HL-60 (cell line): Measurements from ENCODE around the gene WWP2.

Experiments used
- DNase-seq, 2 experiments: peaks; one replicate each; pipeline ENCODE4 v3.0.0-alpha.2; 2010 to 2020; ENCODE audit warnings: low read depth in 1 of 2, low spot score in 1 of 2
- H3K27ac ChIP-seq: fragments of 250-450 bp; sonication (Bioruptor Pico); replicated peaks from 2 replicates; pipeline ENCODE4 v1.5.1; 2020; ENCODE audit warnings: mild to moderate bottlenecking, moderate library complexity
- H3K27me3 ChIP-seq: fragments of 250-450 bp; sonication (Bioruptor Pico); 2 replicates; pipeline ENCODE4 v1.5.1; 2021; ENCODE audit warnings: mild to moderate bottlenecking, moderate library complexity; ENCODE audit not compliant: insufficient read depth, poor library complexity, severe bottlenecking
- H3K4me3 ChIP-seq: replicated peaks from 2 replicates; pipeline ENCODE4 v1.5.1; 2011; ENCODE audit warnings: mild to moderate bottlenecking, control low read depth, low read length; ENCODE audit not compliant: insufficient read depth
- CTCF ChIP-seq: IDR thresholded peaks from one replicate; pipeline ENCODE4 v1.5.1; 2011; ENCODE audit warnings: low read length, control low read depth, inconsistent platforms; ENCODE audit not compliant: insufficient read depth
- GABPA ChIP-seq: IDR thresholded peaks from 2 replicates; pipeline ENCODE4 v1.6.1; 2012; ENCODE audit warnings: low read depth
- POLR2AphosphoS5 ChIP-seq: IDR thresholded peaks from 2 replicates; pipeline ENCODE4 v1.6.1; 2012; ENCODE audit warnings: low read depth
- REST ChIP-seq: IDR thresholded peaks from 2 replicates; pipeline ENCODE4 v1.6.1; 2012; ENCODE audit warnings: low read depth; ENCODE audit not compliant: insufficient replicate concordance
- SPI1 ChIP-seq: IDR thresholded peaks from 2 replicates; pipeline ENCODE4 v1.6.1; 2012; ENCODE audit warnings: low read depth, mild to moderate bottlenecking, borderline replicate concordance

The WWP2 gene

DNA sequence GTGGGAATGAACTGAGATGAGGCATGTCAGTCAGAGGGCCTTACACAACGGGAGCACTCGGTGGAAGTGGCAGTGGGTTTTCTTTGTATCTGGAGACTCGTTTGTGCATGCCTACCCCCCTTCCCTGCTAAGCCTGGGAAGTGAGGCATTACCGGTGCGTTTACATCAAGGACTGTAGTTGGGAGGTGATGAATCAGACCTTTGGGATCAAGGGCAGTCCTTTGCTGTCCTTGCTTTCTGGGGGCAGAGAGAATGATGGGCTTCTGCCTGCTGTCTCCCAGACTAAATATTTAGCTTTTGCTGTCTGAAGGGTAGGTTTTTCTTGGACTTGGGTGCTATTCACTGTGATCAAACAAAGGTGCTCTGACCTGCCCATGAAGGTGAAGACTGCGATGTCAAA, 83.0 kb downstream of the WWP2 start:
- H3K27ac ChIP-seq = no peak overlapping the region
- no peaks in the 10 kb centered on the region for H3K27me3 ChIP-seq
- DNase-seq = no peak
- TF ChIP-seq REST (no peak), POLR2AphosphoS5 (no peak), GABPA (no peak), SPI1 (no peak), CTCF (no peak)
- H3K4me3 ChIP-seq = no peak overlapping the region

GRCh38 chr16:69847643-69848042, 85.5 kb downstream of the WWP2 start:
- Histone ChIP-seq H3K4me3 (no peak overlapping the region), H3K27ac (no peak overlapping the region), H3K27me3 (no peaks in the 10 kb centered on the region)
- TF ChIP-seq REST (no peak), GABPA (no peak), POLR2AphosphoS5 (no peak), SPI1 (no peak), CTCF (no peak)
- no peak for DNase-seq

GRCh38 chr16:69848637-69849545, 86.8 kb downstream of the WWP2 start:
- no peaks in the 10 kb centered on the region for H3K27me3 ChIP-seq
- DNase-seq = no peak
- no peak overlapping the region for H3K27ac ChIP-seq
- no peak overlapping the region for H3K4me3 ChIP-seq
- TF ChIP-seq POLR2AphosphoS5 = no peak
- no peak for TF ChIP-seq SPI1
- no peak for TF ChIP-seq GABPA
- TF ChIP-seq REST = no peak
- no peak for TF ChIP-seq CTCF
